GM19238 (cell line): Measurements from ENCODE around the gene CDK11B.

Experiments used
- DNase-seq: peaks from one replicate; pipeline ENCODE4 v3.0.0; 2011; ENCODE audit warnings: low spot score; ENCODE audit not compliant: insufficient read length

CDK11B gene

GRCh38 chr1:1616838-1617237, 42.0 kb downstream of the CDK11B start:
- DNase-seq = no peak

DNA sequence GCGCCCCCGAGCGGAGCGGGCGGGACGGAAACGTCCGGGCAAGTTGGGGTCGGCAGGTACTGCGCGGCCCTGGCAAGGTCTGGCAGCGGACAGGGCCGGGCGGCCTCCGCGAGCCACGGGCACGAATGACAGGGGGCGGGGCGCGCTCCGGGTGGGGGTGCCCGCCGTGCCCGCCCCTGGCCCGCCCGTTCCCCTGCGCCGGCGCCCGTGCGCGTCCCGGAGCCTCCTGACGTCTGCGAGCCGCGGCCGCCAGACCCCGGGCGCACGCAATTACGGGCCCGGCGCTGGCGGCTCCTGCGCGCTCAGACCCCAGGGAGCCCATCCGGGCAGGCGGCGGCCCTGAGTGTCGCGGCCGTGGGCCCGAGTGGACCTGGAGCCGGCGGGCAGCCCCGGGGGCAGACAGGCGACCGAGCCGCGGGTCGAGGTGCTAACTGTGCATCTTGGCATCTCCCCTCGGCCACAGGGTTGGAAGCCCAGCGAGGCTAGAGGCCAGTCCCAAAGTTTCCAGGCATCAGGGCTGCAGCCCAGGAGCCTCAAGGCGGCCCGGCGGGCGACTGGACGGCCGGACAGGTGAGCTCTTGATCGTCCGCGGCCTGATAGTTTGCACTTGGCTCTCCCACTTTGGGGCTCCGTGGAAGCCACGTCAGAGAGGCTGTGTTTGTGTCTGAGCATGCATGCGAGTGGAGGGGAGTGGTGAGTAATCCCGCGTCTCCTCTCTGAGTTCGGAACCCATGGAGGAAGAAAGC, 42.6 kb downstream of the CDK11B start:
- peak; percentile 70 for DNase-seq

GRCh38 chr1:1615256-1616044, 43.4 kb downstream of the CDK11B start, which contains the start of gene MIB2:
Gene MIB2, plus strand, starts transcription at chr1:1615500. Its CDS starts 7,953 bp downstream, at chr1:1623453.
- peak; percentile 100 for DNase-seq

DNA sequence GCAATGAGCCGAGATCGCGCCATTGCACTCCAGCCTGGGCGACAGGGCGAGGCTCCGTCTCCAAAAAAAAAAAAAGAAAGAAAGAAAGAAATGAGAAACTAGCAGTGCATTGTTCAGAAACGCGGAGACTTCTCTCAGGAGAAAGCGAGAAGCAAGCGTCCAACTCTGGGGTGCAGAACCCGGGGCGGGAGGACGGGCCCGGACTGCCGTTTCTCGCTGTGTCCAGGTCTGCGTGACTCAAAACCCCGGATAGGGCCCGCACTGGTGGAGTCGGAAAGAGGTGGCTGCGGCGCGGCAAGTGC, 43.9 kb downstream of the CDK11B start:
- no peak for DNase-seq

DNA sequence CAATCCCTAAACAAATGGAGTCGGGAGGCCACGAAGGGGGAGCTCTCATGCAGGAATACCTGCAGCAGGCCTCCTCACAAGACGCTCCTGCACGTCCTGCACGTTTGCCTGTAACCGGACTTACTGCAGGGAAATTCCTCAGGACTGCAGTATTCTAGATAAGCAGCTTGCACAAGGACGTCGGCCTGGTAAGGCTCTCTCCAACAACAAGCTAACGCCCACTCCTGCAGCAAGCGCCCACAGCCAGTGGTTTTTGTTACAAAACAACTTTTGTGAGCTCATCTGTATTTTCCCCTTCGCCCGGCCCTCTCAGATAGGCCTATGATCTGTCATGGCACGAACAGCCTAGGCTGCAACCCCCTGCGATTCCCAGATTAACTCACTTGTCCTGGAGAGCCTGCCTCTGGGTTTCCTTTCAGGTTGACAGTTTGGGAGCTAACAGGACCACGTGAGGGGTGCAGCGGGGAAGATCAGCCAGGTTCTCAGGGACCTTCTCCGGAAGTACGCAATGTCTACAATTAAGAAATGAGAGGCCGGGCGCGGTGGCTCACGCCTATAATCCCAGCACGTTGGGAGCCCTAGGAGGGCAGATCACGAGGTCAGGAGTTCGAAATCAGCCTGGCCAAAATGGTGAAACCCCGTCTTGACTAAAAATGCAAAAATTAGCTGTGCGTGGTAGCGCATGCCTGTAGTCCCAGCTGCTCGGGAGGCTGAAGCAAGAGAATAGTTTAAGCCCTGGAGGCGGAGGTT, 44.4 kb downstream of the CDK11B start:
- no peak for DNase-seq

GRCh38 chr1:1613509-1614082, 45.2 kb downstream of the CDK11B start:
- no peak for DNase-seq

DNA sequence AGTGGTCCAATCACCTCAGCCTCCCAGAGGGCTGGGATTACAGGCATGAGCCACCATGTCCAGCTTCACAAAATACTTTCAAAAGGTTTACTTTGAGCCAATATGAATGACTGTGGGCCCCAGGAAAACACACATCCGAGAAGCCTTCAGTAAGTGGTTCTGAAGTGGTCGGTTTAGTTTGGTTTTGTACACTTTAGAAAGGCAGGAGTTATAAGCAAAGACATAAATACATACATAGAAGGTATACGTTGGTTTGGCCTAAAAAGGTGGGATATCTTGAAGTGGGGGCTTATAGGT, 46.8 kb downstream of the CDK11B start:
- no peak for DNase-seq

GRCh38 chr1:1610796-1611195, 48.0 kb downstream of the CDK11B start:
- no peak for DNase-seq

- no peak for DNase-seq
Measured at GRCh38 chr1:1609822-1610485, 48.9 kb downstream of the CDK11B start.

DNA sequence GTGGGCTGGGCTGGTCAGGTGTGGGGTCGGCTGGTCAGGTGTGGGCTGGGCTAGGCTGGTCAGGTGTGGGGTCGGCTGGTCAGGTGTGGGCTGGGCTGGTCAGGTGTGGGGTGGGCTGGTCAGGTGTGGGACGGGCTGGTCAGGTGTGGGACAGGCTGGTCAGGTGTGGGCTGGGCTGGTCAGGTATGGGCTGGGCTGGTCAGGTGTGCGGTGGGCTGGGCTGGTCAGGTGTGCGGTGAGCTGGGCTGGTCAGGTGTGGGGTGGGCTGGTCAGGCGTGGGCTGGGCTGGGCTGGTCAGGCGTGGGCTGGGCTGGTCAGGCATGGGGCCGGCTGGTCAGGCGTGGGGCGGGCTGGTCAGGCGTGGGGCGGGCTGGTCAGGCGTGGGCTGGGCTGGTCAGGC, 52.6 kb downstream of the CDK11B start:
- no peak for DNase-seq

GRCh38 chr1:1605724-1606123, 53.1 kb downstream of the CDK11B start:
- DNase-seq = no peak

GRCh38 chr1:1605034-1605591, 53.7 kb downstream of the CDK11B start:
- no peak for DNase-seq

GRCh38 chr1:1604374-1605033, 54.3 kb downstream of the CDK11B start:
- no peak for DNase-seq

- no peak for DNase-seq
Measured at GRCh38 chr1:1603671-1604373, 55.0 kb downstream of the CDK11B start.

DNA sequence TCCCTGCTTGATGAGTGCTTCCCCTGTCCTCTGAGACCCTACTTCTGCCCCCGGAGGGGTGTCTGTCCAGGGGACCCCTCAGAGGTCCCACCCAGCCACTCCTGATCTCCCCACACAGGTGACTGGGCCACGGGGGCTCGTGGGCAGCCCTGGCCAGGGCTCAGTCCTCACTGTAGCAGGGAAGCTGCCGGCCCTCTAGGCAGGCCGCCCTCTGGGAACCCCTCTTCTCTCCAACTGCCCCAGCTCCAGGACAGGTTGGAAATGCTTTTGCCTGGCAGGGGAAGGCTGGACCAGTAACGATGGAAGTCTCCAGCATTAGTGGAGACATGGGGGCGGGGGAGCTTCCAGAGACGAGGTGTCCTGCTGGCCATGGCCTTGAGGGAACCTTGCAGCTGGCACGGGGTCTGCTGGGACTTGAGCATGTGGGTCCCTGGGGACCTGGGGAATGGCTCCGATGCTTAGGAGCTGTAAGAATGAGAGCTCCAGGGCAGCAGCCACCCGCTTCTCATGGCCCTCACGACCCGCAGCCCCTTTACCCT, 55.8 kb downstream of the CDK11B start:
- no peak for DNase-seq

- no peak for DNase-seq
Measured at GRCh38 chr1:1602304-1602967, 56.4 kb downstream of the CDK11B start.

DNA sequence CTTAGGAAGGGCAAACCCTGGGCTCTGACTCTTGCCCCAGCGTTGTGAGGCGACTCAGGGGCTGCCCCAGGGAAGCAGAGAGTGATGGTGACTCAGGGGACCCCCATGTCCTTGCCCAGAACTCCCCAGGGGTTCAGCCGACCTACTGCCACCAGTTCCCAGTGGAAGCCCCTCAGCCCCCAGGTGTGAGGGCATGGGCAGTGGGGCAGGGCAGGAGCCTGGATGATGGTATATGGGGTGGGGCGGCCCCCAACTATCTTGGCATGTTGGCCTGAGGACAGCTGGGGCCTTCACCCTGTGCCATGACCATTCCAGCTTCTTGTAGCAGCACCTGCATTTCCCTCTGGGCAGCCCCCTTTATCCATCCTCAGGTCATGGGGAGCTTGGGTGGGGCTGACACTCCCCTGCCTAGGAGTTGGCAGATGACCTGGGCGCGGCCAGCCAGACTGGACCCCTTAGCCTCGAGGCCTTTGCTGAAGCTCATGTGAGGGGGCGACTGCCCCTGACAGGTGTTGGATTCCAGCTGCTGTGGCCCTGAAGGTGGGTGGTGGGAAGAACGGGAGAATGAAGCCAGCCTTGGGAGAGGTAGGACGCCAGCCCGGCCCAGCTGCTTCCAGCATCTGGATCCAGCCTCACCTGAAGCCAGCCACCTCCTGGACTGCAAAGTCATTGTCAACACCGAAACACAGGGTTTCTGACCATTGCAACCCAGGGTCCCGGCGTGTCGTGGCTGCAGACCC, 57.1 kb downstream of the CDK11B start:
- no peak for DNase-seq

GRCh38 chr1:1600861-1601563, 57.8 kb downstream of the CDK11B start:
- DNase-seq = no peak
